GM12801 (cell line): ENCODE data around the gene HDAC7.

ENCODE experiments used
- CTCF ChIP-seq: IDR thresholded peaks from one replicate; pipeline ENCODE4 v1.5.1; 2011; ENCODE audit warnings: control low read depth; ENCODE audit not compliant: insufficient read length; ENCODE audit errors: extremely low read depth

The HDAC7 gene

GRCh38 chr12:47748507-47748828 is 71.2 kb downstream of the HDAC7 start:
- no peak for TF ChIP-seq CTCF

GRCh38 chr12:47747596-47748506 is 71.9 kb downstream of the HDAC7 start:
- no peak for TF ChIP-seq CTCF

- no peak for TF ChIP-seq CTCF
These were observed 72.6 kb downstream of the HDAC7 start for GRCh38 chr12:47747126-47747525.

- TF ChIP-seq CTCF: no peak
These were observed 73.2 kb downstream of the HDAC7 start for GRCh38 chr12:47746523-47746922.

- TF ChIP-seq CTCF: no peak
These were observed 73.6 kb downstream of the HDAC7 start for GRCh38 chr12:47746073-47746472.

GRCh38 chr12:47745485-47746041 is 74.1 kb downstream of the HDAC7 start:
- TF ChIP-seq CTCF: no peak

GRCh38 chr12:47744778-47745436 is 74.8 kb downstream of the HDAC7 start:
- no peak for TF ChIP-seq CTCF
